AG04449 (cell line): ENCODE data around the gene ZNRF2.

ENCODE experiments used
- CTCF ChIA-PET: fragments of 350-600 bp; formaldehyde crosslinking; extraction: SDS; loops from one replicate; lab custom pipeline; 2021; ENCODE audit warnings: antibody characterized with exemption; lab: Yijun Ruan, JAX
- POLR2A ChIA-PET: fragments of 400-600, 350-600 bp; formaldehyde crosslinking; extraction: SDS; loops from one replicate; lab custom pipeline; 2020; ENCODE audit warnings: antibody characterized with exemption, inconsistent platforms; lab: Yijun Ruan, JAX
- DNase-seq: peaks from one replicate; pipeline ENCODE4 v3.0.0-alpha.2; 2010; ENCODE audit warnings: low read depth, low spot score
- H3K4me3 ChIP-seq: 2 replicates; pipeline ENCODE4 v1.5.1; 2011; ENCODE audit warnings: low read depth, mild to moderate bottlenecking, control low read depth, low read length
- TF ChIP-seq, protein P1 (sequence below): IDR thresholded peaks from one replicate; pipeline ENCODE4 v1.5.1; 2011; ENCODE audit warnings: mild to moderate bottlenecking, moderate library complexity, low read length, control low read depth, inconsistent platforms; ENCODE audit not compliant: insufficient read depth; ENCODE audit errors: missing control alignments

The ZNRF2 gene

DNA sequence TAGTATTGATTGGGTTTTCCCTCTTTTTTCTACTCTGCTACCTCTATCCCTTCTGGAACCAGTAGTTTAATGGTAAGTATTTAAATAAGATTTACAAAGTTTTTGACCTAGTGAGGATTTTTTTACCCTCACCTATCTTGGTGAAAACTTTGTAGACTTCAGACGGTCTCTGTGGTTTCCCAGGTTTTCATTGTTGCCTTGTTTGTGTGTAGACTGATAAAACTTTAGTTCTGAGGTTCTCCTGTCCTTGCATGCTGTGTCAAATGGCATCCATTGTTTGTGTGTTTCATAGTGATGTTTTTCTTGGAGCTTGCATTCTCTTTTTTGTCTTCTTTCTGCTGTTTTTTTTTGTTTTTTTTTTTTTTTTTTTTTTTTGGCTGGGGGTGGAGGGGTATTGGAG is 22.6 kb downstream of the ZNRF2 start:
- ChIA-PET CTCF (no interaction called here), POLR2A (no interaction called here)
- no peak overlapping the region for H3K4me3 ChIP-seq
- TF ChIP-seq, protein P1, sequence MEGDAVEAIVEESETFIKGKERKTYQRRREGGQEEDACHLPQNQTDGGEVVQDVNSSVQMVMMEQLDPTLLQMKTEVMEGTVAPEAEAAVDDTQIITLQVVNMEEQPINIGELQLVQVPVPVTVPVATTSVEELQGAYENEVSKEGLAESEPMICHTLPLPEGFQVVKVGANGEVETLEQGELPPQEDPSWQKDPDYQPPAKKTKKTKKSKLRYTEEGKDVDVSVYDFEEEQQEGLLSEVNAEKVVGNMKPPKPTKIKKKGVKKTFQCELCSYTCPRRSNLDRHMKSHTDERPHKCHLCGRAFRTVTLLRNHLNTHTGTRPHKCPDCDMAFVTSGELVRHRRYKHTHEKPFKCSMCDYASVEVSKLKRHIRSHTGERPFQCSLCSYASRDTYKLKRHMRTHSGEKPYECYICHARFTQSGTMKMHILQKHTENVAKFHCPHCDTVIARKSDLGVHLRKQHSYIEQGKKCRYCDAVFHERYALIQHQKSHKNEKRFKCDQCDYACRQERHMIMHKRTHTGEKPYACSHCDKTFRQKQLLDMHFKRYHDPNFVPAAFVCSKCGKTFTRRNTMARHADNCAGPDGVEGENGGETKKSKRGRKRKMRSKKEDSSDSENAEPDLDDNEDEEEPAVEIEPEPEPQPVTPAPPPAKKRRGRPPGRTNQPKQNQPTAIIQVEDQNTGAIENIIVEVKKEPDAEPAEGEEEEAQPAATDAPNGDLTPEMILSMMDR: no peak
- no peak for DNase-seq

DNA sequence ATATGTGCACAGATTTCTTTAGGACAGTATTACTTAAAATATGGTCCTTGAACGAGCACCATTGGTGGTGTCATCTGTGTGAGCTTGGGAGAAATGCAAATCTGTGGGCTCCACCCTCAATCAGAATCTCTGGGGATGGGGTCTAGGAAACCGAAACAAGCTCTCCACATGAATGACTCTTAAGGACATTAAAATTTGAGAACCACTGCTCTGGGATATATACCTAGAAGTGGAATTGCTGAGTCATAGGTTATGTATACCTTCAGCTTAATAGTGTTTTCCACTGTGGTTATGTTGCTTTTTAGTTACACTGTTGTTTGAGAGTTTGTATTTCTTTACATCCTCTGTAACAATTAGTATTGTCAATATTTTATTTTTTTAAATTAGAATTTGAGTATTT is 24.0 kb downstream of the ZNRF2 start:
- ChIA-PET CTCF (no interaction called here), POLR2A (no interaction called here)
- H3K4me3 ChIP-seq: no peak overlapping the region
- DNase-seq: no peak
- TF ChIP-seq, protein P1: no peak

DNA sequence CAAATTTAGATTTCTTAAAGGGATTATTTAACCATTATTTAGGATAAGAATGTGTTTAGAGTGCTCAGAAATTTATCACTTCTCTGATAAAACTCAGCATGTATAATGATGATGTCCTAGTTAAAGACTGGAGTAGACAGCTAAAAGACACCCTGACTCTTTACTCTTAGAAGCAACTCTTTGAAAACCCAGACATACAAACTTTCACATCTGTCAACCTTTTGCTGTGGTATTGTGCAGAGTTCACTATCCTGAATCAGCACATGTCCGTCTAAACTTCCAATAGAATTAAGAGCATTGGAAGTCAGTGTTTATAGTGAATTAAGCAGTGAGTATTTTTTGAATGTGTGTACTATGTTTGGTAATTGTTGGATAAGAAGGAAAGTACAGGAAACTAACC is 24.9 kb downstream of the ZNRF2 start:
- no peak overlapping the region for H3K4me3 ChIP-seq
- ChIA-PET POLR2A (no interaction called here), CTCF (no interaction called here)
- TF ChIP-seq, protein P1: no peak
- no peak for DNase-seq

DNA sequence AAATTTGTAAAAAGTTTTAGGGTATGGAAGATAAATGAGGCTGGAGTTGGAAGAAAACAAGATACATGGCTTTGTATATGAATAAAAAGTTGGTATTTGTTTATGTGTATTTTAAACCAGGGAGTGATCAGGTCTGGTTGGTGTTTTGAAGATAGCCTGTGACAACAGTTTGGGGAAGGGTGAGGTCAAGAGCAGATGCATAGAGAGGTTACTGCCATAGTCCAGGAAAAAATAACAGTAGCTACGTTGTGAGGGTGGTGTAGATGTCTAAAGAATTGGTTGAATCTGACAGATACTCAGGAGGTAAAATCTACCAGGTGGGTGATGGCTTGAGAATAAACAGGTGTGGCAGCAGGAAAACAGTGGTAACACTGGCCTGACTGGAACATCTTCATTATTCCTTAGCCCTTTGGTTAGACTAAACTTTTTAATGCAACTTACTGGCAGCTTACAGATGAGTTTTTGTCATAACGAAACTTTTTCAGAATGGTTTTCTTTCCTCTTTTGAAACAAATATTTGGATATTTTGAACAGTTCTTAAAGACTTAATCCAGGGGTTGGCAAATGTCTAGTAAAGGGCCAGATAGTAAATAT is 25.5 kb downstream of the ZNRF2 start:
- H3K4me3 ChIP-seq: no peak overlapping the region
- DNase-seq: no peak
- POLR2A ChIA-PET: no interaction called here
- CTCF ChIA-PET: no interaction called here
- TF ChIP-seq, protein P1: no peak

- POLR2A ChIA-PET: no interaction called here
- CTCF ChIA-PET: no interaction called here
- no peak for DNase-seq
- TF ChIP-seq, protein P1: no peak
- H3K4me3 ChIP-seq: no peak overlapping the region
Measured at GRCh38 chr7:30310674-30311362, 26.4 kb downstream of the ZNRF2 start.

DNA sequence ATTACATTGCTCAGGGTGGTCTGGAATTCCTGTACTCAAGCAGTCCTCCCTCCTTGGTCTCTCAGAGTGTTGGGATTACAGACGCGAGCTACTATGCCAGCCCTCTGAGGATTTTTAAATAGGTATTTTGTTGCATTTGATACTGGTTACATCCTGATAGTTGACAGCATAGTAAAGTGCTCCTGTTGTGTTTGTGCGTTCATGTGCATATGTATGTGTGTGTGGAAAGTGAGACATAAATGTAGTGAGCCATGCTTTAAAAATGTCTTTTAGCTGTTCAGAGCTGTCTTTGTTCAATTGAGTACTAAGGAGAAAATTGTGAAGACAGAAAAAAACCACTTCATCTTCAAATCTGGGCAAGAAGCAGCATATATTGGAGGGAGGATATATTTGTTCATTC is 27.8 kb downstream of the ZNRF2 start:
- H3K4me3 ChIP-seq: no peak overlapping the region
- no peak for DNase-seq
- TF ChIP-seq, protein P1: no peak
- CTCF ChIA-PET: no interaction called here
- POLR2A ChIA-PET: no interaction called here
